DND-41 (cell line): ENCODE measurements around the gene IL1F10.

Experiments used
- ATAC-seq: fragments of 200-7000 bp; cut with Tn5 transposase; 3 replicates; pipeline ENCODE4 v1.9.1; 2021; ENCODE audit warnings: low read depth; ENCODE audit not compliant: insufficient read depth
- DNase-seq: peaks from one replicate; pipeline ENCODE4 v3.0.0-alpha.2; 2020
- H2AFZ ChIP-seq: 2 replicates; pipeline ENCODE4 v1.6.0; 2012; ENCODE audit warnings: low read depth, low read length
- H3K27ac ChIP-seq: 2 replicates; pipeline ENCODE4 v1.5.1; 2012; ENCODE audit warnings: low read length, inconsistent platforms
- H3K27me3 ChIP-seq: fragments of 200-600 bp; sonication (generic); 2 replicates; pipeline ENCODE4 v1.6.0; 2012; ENCODE audit warnings: low read length, mild to moderate bottlenecking, inconsistent platforms; ENCODE audit not compliant: insufficient read depth, poor library complexity
- H3K36me3 ChIP-seq: 2 replicates; pipeline ENCODE4 v1.5.1; 2012; ENCODE audit warnings: low read length, inconsistent platforms; ENCODE audit not compliant: insufficient read depth
- H3K4me1 ChIP-seq: 2 replicates; pipeline ENCODE4 v1.5.1; 2012; ENCODE audit warnings: mild to moderate bottlenecking, low read length; ENCODE audit not compliant: insufficient read depth
- H3K4me2 ChIP-seq: 2 replicates; pipeline ENCODE4 v1.6.0; 2012; ENCODE audit warnings: mild to moderate bottlenecking, moderate library complexity, low read length, inconsistent platforms; ENCODE audit not compliant: insufficient read depth
- H3K4me3 ChIP-seq, 2 experiments: fragments of 200-600 bp in 1 of 2; shearing (Covaris generic) in 1 of 2; 2 replicates each; pipeline ENCODE4 v1.5.1; 2012 to 2016; ENCODE audit warnings: inconsistent platforms in 2 of 2, low read length in 2 of 2, mild to moderate bottlenecking in 2 of 2, low read depth in 1 of 2, moderate library complexity in 1 of 2
- H3K79me2 ChIP-seq: 2 replicates; pipeline ENCODE4 v1.6.0; 2012; ENCODE audit warnings: low read length, inconsistent platforms; ENCODE audit not compliant: insufficient read depth
- H3K9ac ChIP-seq: 2 replicates; pipeline ENCODE4 v1.6.0; 2012; ENCODE audit warnings: low read depth, mild to moderate bottlenecking, inconsistent platforms, low read length, moderate library complexity
- H3K9me3 ChIP-seq: 2 replicates; pipeline ENCODE4 v1.5.1; 2012; ENCODE audit warnings: low read length, moderate library complexity, mild to moderate bottlenecking, inconsistent platforms; ENCODE audit not compliant: insufficient read depth, severe bottlenecking
- H4K20me1 ChIP-seq: 2 replicates; pipeline ENCODE4 v1.6.0; 2012; ENCODE audit warnings: low read length; ENCODE audit not compliant: insufficient read depth
- EZH2 ChIP-seq: IDR thresholded peaks from 3 replicates; pipeline ENCODE4 v1.6.1; 2012; ENCODE audit warnings: borderline replicate concordance, low read depth, mild to moderate bottlenecking, moderate library complexity, low read length, inconsistent platforms; ENCODE audit not compliant: severe bottlenecking
- TF ChIP-seq, protein P1 (sequence below): IDR thresholded peaks from 2 replicates; pipeline ENCODE4 v1.5.1; 2012; ENCODE audit warnings: borderline replicate concordance, low read length, moderate library complexity, mild to moderate bottlenecking; ENCODE audit not compliant: poor library complexity, severe bottlenecking; ENCODE audit errors: extremely low read depth

IL1F10 gene

GRCh38 chr2:113034016-113034415, 33.8 kb upstream of the IL1F10 start:
- H3K4me2 ChIP-seq: no peak overlapping the region
- H3K27me3 ChIP-seq: peaks cover 24% of the 10 kb centered on the region
- H3K36me3 ChIP-seq: no peaks in the 10 kb centered on the region
- no peaks in the 10 kb centered on the region for H3K9me3 ChIP-seq
- H3K4me1 ChIP-seq: no peaks in the 10 kb centered on the region
- TF ChIP-seq, protein P1, sequence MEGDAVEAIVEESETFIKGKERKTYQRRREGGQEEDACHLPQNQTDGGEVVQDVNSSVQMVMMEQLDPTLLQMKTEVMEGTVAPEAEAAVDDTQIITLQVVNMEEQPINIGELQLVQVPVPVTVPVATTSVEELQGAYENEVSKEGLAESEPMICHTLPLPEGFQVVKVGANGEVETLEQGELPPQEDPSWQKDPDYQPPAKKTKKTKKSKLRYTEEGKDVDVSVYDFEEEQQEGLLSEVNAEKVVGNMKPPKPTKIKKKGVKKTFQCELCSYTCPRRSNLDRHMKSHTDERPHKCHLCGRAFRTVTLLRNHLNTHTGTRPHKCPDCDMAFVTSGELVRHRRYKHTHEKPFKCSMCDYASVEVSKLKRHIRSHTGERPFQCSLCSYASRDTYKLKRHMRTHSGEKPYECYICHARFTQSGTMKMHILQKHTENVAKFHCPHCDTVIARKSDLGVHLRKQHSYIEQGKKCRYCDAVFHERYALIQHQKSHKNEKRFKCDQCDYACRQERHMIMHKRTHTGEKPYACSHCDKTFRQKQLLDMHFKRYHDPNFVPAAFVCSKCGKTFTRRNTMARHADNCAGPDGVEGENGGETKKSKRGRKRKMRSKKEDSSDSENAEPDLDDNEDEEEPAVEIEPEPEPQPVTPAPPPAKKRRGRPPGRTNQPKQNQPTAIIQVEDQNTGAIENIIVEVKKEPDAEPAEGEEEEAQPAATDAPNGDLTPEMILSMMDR: no peak
- no peak for TF ChIP-seq EZH2
- no peak overlapping the region for H3K27ac ChIP-seq
- H3K4me3 ChIP-seq: no peak overlapping the region
- H4K20me1 ChIP-seq: no peaks in the 10 kb centered on the region
- H3K79me2 ChIP-seq: no peaks in the 10 kb centered on the region
- no peak overlapping the region for H2AFZ ChIP-seq
- DNase-seq (no peak), ATAC-seq (no peak)
- H3K9ac ChIP-seq: no peak overlapping the region

DNA sequence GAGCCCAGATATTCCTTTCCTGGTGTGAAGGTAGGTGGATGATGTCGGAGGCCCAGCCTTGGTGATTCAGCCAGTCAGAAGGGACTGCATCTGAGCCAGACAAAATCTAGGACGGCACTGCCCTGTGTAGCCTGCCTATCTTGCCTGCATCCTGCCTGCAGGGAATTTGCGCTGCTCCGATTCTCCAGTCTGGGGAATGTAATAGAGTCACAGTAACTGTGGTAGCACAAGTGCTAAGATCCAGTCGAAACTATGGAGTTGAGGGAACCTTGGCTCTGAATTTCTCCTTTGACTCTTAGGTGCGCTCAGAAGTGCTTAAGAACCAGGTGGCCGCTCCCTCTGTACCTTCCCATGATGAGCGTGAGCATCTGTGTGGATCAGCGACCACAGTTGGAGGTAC, 31.0 kb upstream of the IL1F10 start:
- TF ChIP-seq EZH2: no peak
- TF ChIP-seq, protein P1: no peak
- Histone ChIP-seq H3K4me1 (no peaks in the 10 kb centered on the region), H3K79me2 (no peaks in the 10 kb centered on the region), H3K36me3 (no peaks in the 10 kb centered on the region), H3K9ac (no peak overlapping the region), H3K27me3 (peaks cover 18% of the 10 kb centered on the region), H3K4me3 (no peak overlapping the region), H3K9me3 (no peaks in the 10 kb centered on the region), H4K20me1 (no peaks in the 10 kb centered on the region), H3K4me2 (no peak overlapping the region), H2AFZ (no peak overlapping the region), H3K27ac (no peak overlapping the region)
- ATAC-seq (no peak), DNase-seq (no peak)

DNA sequence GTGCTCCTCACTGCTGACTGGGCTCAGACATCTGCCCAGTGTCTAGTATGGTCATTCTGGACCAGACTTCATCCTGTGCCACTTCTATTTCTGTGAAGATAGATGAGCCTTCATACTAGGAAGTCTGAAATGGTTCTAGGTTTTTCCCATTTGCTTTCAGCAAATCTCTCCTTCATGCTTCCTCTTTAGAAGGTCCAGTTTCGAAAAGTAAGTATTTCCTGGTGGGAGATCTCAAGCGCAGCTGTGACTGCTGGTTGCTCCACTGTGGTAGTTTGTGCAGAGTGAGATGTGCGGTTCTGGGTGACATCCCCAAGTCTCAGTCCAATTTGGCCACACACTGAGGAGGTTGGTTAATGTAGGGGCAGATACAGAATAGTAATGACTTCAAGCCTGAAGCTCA, 29.5 kb upstream of the IL1F10 start:
- Histone ChIP-seq H3K27ac (no peak overlapping the region), H3K4me2 (no peak overlapping the region), H3K27me3 (peaks cover 10% of the 10 kb centered on the region), H3K4me3 (no peak overlapping the region), H3K79me2 (no peaks in the 10 kb centered on the region), H2AFZ (no peak overlapping the region), H4K20me1 (no peaks in the 10 kb centered on the region), H3K9me3 (no peaks in the 10 kb centered on the region), H3K36me3 (no peaks in the 10 kb centered on the region), H3K9ac (no peak overlapping the region), H3K4me1 (no peaks in the 10 kb centered on the region)
- TF ChIP-seq EZH2: no peak
- TF ChIP-seq, protein P1: no peak
- DNase-seq (no peak), ATAC-seq (no peak)

DNA sequence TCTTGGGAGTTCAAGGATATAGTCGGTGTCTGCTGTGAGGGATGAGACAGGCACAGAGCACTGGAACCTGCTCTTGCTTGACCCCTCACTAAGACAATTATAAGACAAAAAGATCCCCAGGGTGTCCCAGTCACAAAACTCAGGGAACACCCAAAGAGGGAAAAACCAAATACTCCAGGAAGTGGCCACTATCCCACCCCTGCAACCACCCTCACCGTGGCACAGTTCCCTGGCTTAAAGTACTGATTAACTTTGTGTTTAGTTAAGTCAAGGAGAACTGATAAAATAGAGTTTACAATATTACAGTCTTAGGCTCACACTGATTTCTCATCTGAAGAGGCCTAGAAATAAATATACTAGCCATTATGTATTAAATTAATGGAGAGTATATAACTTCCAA, 28.6 kb upstream of the IL1F10 start:
- no peaks in the 10 kb centered on the region for H3K4me1 ChIP-seq
- no peaks in the 10 kb centered on the region for H3K9me3 ChIP-seq
- H2AFZ ChIP-seq: no peak overlapping the region
- H4K20me1 ChIP-seq: no peaks in the 10 kb centered on the region
- H3K36me3 ChIP-seq: no peaks in the 10 kb centered on the region
- no peak overlapping the region for H3K9ac ChIP-seq
- no peak overlapping the region for H3K27ac ChIP-seq
- ATAC-seq (no peak), DNase-seq (no peak)
- H3K79me2 ChIP-seq: no peaks in the 10 kb centered on the region
- H3K4me3 ChIP-seq: no peak overlapping the region
- H3K27me3 ChIP-seq: peaks cover 10% of the 10 kb centered on the region
- no peak overlapping the region for H3K4me2 ChIP-seq
- TF ChIP-seq, protein P1: no peak
- no peak for TF ChIP-seq EZH2
